ENCODE results near the gene RHEX.

RHEX gene

DNA sequence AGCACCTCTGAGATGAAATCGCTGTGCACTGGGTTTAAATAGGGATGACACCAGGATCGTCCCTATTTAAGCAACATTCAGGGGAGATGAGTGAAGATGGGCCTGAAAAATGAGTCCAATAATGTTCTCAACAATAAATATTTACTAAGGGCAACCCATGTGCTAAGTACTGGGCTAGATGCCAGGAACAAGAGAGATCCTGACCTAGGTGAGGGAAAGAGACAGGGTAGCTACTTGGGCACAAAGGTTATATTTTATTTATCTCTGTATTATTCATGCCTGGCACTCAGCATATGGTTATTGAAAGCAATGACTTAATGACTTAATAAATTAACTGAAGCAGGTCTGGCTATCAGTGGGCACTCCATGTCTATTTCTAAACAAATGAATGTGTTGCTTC is 91.6 kb downstream of the RHEX start:
- Histone ChIP-seq H3K9me3 (ENCODE audit: control insufficient read depth, insufficient read depth, low read length) (no peaks in the 10 kb centered on the region), H3K27me3 (ENCODE audit: control insufficient read depth, insufficient read depth, low read length) (no peaks in the 10 kb centered on the region), H3K36me3 (ENCODE audit: control insufficient read depth, insufficient read depth, low read length) (no peaks in the 10 kb centered on the region)

DNA sequence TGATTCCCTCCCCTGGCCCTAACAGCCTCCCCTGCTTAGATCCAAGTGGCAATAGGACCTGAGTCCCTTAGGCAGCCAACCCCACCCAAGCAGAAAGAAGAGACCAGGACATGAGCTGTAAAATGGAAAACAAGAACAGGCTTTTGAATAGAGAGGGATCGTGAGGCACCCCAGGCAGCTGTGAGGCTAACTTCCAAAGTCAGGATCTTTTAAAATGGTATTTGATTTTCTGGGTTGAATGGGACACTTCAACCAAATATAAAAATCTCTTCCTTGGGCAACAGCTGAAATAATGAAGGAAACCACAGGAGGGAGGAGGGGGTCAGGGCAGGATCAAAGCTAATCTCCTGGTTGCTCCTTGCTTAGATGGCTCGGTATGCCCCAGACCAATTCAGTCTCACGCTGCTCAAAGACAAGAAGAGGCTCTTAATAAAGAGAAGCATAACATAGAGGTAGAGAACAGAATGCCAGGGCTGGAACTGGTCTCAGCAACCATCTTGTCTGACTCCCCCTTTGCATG is 92.9 kb downstream of the RHEX start:
- H3K4me1 ChIP-seq (ENCODE audit: control insufficient read depth, insufficient read depth, low read length), result no peaks in the 10 kb centered on the region
- H3K36me3 ChIP-seq (ENCODE audit: control insufficient read depth, insufficient read depth, low read length), result no peaks in the 10 kb centered on the region
- no peak overlapping the region for H3K27ac ChIP-seq (ENCODE audit: low read depth, low read length)
- no peaks in the 10 kb centered on the region for H3K9me3 ChIP-seq (ENCODE audit: control insufficient read depth, insufficient read depth, low read length)
- no peak overlapping the region for H3K9ac ChIP-seq (ENCODE audit: low read depth, low read length)
- H3K27me3 ChIP-seq (ENCODE audit: control insufficient read depth, insufficient read depth, low read length), result no peaks in the 10 kb centered on the region
- no peak overlapping the region for H3K4me3 ChIP-seq (ENCODE audit: low read depth, low read length)

More for the DNA sequence above, 91.6 kb downstream of the RHEX start:
- H3K4me1 ChIP-seq (ENCODE audit: control insufficient read depth, insufficient read depth, low read length), result no peaks in the 10 kb centered on the region
- H3K9ac ChIP-seq (ENCODE audit: low read depth, low read length), result no peak overlapping the region
- H3K4me3 ChIP-seq (ENCODE audit: low read depth, low read length), result no peak overlapping the region
- no peak overlapping the region for H3K27ac ChIP-seq (ENCODE audit: low read depth, low read length)

All from HUES48 (cell line).